IMR-90 (cell line): ENCODE results near the gene PTGS1. TPM values are rescaled to one million over a fixed set of nuclear protein-coding genes. Genes with fewer than 3 reads are reported as not detected.

Experiments used
- ATAC-seq: fragments of 200-7000 bp; cut with Tn5 transposase; 2 replicates; pipeline ENCODE4 v1.9.1; 2020; ENCODE audit warnings: low read depth, mild to moderate bottlenecking, moderate library complexity
- BruUV-seq: library from RNA; stranded (reverse); fragments of 400-500 nt; replicated peaks from 2 replicates; lab custom pipeline; 2021; lab: Mats Ljungman, UMichigan
- CTCF ChIA-PET: fragments of 300-600 bp; formaldehyde crosslinking; extraction: SDS; loops from one replicate; lab custom pipeline; 2021; ENCODE audit warnings: antibody characterized with exemption; lab: Yijun Ruan, JAX
- POLR2A ChIA-PET: fragments of 300-600 bp; sonication (Branson Sonifier 250); formaldehyde crosslinking; loops from one replicate; lab custom pipeline; 2022; ENCODE audit warnings: antibody characterized with exemption; ENCODE audit not compliant: unreplicated experiment; lab: Charles Lee
- DNase-seq: peaks from one replicate; pipeline ENCODE4 v3.0.0; 2013
- H2AFZ ChIP-seq: replicated peaks from 2 replicates; pipeline ENCODE3; 2013; ENCODE audit warnings: low read length, mild to moderate bottlenecking; ENCODE audit not compliant: poor library complexity
- H2AK5ac ChIP-seq: 2 replicates; pipeline ENCODE4 v1.6.1; 2013; ENCODE audit warnings: low read depth, low read length, inconsistent platforms
- H2AK9ac ChIP-seq: replicated peaks from 2 replicates; pipeline ENCODE3; 2013; ENCODE audit warnings: mild to moderate bottlenecking, low read depth, low read length, moderate library complexity; ENCODE audit not compliant: poor library complexity
- H2BK120ac ChIP-seq: 2 replicates; pipeline ENCODE4 v1.6.1; 2013; ENCODE audit warnings: low read depth, low read length, inconsistent platforms
- H2BK15ac ChIP-seq: 3 replicates; pipeline ENCODE4 v1.6.1; 2013; ENCODE audit warnings: low read depth, low read length, inconsistent platforms
- H2BK20ac ChIP-seq: 2 replicates; pipeline ENCODE4 v1.6.1; 2013; ENCODE audit warnings: low read depth, mild to moderate bottlenecking, inconsistent platforms, low read length, moderate library complexity
- H2BK5ac ChIP-seq: 2 replicates; pipeline ENCODE4 v1.6.1; 2013; ENCODE audit warnings: mild to moderate bottlenecking, low read depth, low read length, inconsistent platforms; ENCODE audit not compliant: poor library complexity, severe bottlenecking
- H3K14ac ChIP-seq: replicated peaks from 2 replicates; pipeline ENCODE4 v1.6.1; 2013; ENCODE audit warnings: low read depth, low read length, inconsistent platforms
- H3K18ac ChIP-seq: 2 replicates; pipeline ENCODE4 v1.6.1; 2013; ENCODE audit warnings: low read depth, low read length, control low read depth
- H3K23ac ChIP-seq: 2 replicates; pipeline ENCODE4 v1.6.1; 2013; ENCODE audit warnings: low read depth, low read length, inconsistent platforms
- H3K27ac ChIP-seq: 2 replicates; pipeline ENCODE4 v1.5.1; 2013; ENCODE audit warnings: mild to moderate bottlenecking, control low read depth, low read length; ENCODE audit not compliant: insufficient read depth
- H3K27me3 ChIP-seq: 2 replicates; pipeline ENCODE4 v1.6.1; 2013; ENCODE audit warnings: low read length; ENCODE audit not compliant: control insufficient read depth, insufficient read depth
- H3K36me3 ChIP-seq: 2 replicates; pipeline ENCODE4 v1.6.1; 2013; ENCODE audit warnings: low read length, mixed read lengths; ENCODE audit not compliant: control insufficient read depth, insufficient read depth
- H3K4ac ChIP-seq: 2 replicates; pipeline ENCODE4 v1.6.1; 2013; ENCODE audit warnings: low read depth, low read length, inconsistent platforms
- H3K4me1 ChIP-seq: 2 replicates; pipeline ENCODE4 v1.6.1; 2013; ENCODE audit warnings: low read length, mixed read lengths; ENCODE audit not compliant: control insufficient read depth, insufficient read depth
- H3K4me2 ChIP-seq: 2 replicates; pipeline ENCODE4 v1.6.1; 2013; ENCODE audit warnings: low read depth, mild to moderate bottlenecking, control low read depth, low read length, moderate library complexity
- H3K4me3 ChIP-seq: 2 replicates; pipeline ENCODE4 v1.5.1; 2013; ENCODE audit warnings: low read depth, mild to moderate bottlenecking, control low read depth, low read length, moderate library complexity; ENCODE audit not compliant: insufficient read depth
- H3K56ac ChIP-seq: 2 replicates; pipeline ENCODE4 v1.6.1; 2013; ENCODE audit warnings: low read length, inconsistent platforms; ENCODE audit not compliant: insufficient read depth; ENCODE audit errors: extremely low read depth
- H3K79me1 ChIP-seq, 2 experiments: 2 replicates each; pipeline ENCODE4 v1.6.1; 2013; ENCODE audit warnings: low read length in 2 of 2, inconsistent platforms in 1 of 2, low read depth in 1 of 2
- H3K9ac ChIP-seq: 2 replicates; pipeline ENCODE4 v1.6.1; 2013; ENCODE audit warnings: low read depth, low read length, control low read depth
- H3K9me1 ChIP-seq: 2 replicates; pipeline ENCODE4 v1.6.1; 2013; ENCODE audit warnings: low read length, inconsistent platforms; ENCODE audit not compliant: insufficient read depth
- H3K9me3 ChIP-seq: 2 replicates; pipeline ENCODE4 v1.6.1; 2013; ENCODE audit warnings: low read length; ENCODE audit not compliant: control insufficient read depth, insufficient read depth
- H4K20me1 ChIP-seq: 2 replicates; pipeline ENCODE4 v1.6.1; 2013; ENCODE audit warnings: low read length, inconsistent platforms; ENCODE audit not compliant: insufficient read depth
- H4K5ac ChIP-seq: 2 replicates; pipeline ENCODE4 v1.6.1; 2013; ENCODE audit warnings: mild to moderate bottlenecking, low read depth, low read length, control low read depth
- H4K8ac ChIP-seq, 2 experiments: 2 replicates each; pipeline ENCODE4 v1.6.1; 2013; ENCODE audit warnings: low read depth in 2 of 2, low read length in 2 of 2, control low read depth in 1 of 2, inconsistent platforms in 1 of 2
- H4K91ac ChIP-seq: 2 replicates; pipeline ENCODE4 v1.6.1; 2013; ENCODE audit warnings: low read depth, low read length, inconsistent platforms; ENCODE audit not compliant: insufficient read depth
- BHLHE40 ChIP-seq: fragments of 150-350 bp; IDR thresholded peaks from 2 replicates; pipeline ENCODE4 v1.6.1; 2016; ENCODE audit warnings: mild to moderate bottlenecking, low read depth, low read length
- CEBPB ChIP-seq: IDR thresholded peaks from 2 replicates; pipeline ENCODE4 v1.6.1; 2012; ENCODE audit warnings: low read depth, low read length, improper control_type of control experiment
- CHD1 ChIP-seq: IDR thresholded peaks from 2 replicates; pipeline ENCODE4 v1.6.1; 2012; ENCODE audit warnings: low read depth, low read length, improper control_type of control experiment
- CTCF ChIP-seq: conservative IDR thresholded peaks from 2 replicates; pipeline ENCODE4 v1.5.1; 2012; ENCODE audit warnings: mild to moderate bottlenecking, low read depth, low read length, improper control_type of control experiment
- ELK1 ChIP-seq: fragments of 150-350 bp; IDR thresholded peaks from 2 replicates; pipeline ENCODE4 v1.6.1; 2016; ENCODE audit warnings: low read depth, mild to moderate bottlenecking, low read length, moderate library complexity, borderline replicate concordance
- FOS ChIP-seq: fragments of 150-350 bp; IDR thresholded peaks from 2 replicates; pipeline ENCODE4 v1.6.1; 2016; ENCODE audit warnings: low read depth, low read length
- MAFK ChIP-seq: IDR thresholded peaks from 2 replicates; pipeline ENCODE4 v1.6.1; 2012; ENCODE audit warnings: low read depth, low read length, improper control_type of control experiment
- MAZ ChIP-seq: IDR thresholded peaks from 2 replicates; pipeline ENCODE4 v1.6.1; 2012; ENCODE audit warnings: low read depth, mild to moderate bottlenecking, low read length, improper control_type of control experiment, moderate library complexity, borderline replicate concordance
- MXI1 ChIP-seq: IDR thresholded peaks from 2 replicates; pipeline ENCODE4 v1.6.1; 2012; ENCODE audit warnings: low read depth, mild to moderate bottlenecking, low read length, moderate library complexity, borderline replicate concordance
- NFE2L2 ChIP-seq: fragments of 150-350 bp; IDR thresholded peaks from 2 replicates; pipeline ENCODE4 v1.6.1; 2016; ENCODE audit warnings: low read depth, mild to moderate bottlenecking, low read length
- POLR2A ChIP-seq: IDR thresholded peaks from 2 replicates; pipeline ENCODE4 v1.6.1; 2012; ENCODE audit warnings: mild to moderate bottlenecking, low read depth, low read length
- RAD21 ChIP-seq: IDR thresholded peaks from 2 replicates; pipeline ENCODE4 v1.6.1; 2012; ENCODE audit warnings: low read length, improper control_type of control experiment
- RCOR1 ChIP-seq: IDR thresholded peaks from 2 replicates; pipeline ENCODE4 v1.6.1; 2012; ENCODE audit warnings: mild to moderate bottlenecking, low read length, improper control_type of control experiment; ENCODE audit not compliant: insufficient replicate concordance
- RFX5 ChIP-seq: IDR thresholded peaks from 2 replicates; pipeline ENCODE4 v1.8.0; 2012; ENCODE audit warnings: low read depth, mild to moderate bottlenecking, low read length, moderate library complexity
- SMC3 ChIP-seq: fragments of 150-350 bp; IDR thresholded peaks from 2 replicates; pipeline ENCODE4 v1.6.1; 2016; ENCODE audit warnings: low read depth, mild to moderate bottlenecking, antibody characterized with exemption, low read length, moderate library complexity
- USF2 ChIP-seq: fragments of 150-350 bp; IDR thresholded peaks from 2 replicates; pipeline ENCODE4 v1.6.1; 2017; ENCODE audit warnings: mild to moderate bottlenecking, antibody characterized with exemption, low read length, low read depth
- WGBS, 2 experiments: methylation state at CpG; one replicate each; pipeline versions ENCODE4 v1.1.5 to v1.1.7; 2013; ENCODE audit warnings: missing lambda C conversion rate in 2 of 2; ENCODE audit not compliant: insufficient read length in 1 of 2; ENCODE audit errors: extremely low coverage in 2 of 2; 5-methylcytosine and 5-hydroxymethylcytosine counted together
- dilution Hi-C: fragments of 300-500 bp; cut with HindIII; formaldehyde crosslinking; loops from one replicate; pipeline ENCODE4 v1.14.3; 2018; ENCODE audit warnings: low sequenced_read_pairs; ENCODE audit not compliant: unreplicated experiment
- in situ Hi-C: fragments of 300-500 bp; cut with MboI; formaldehyde crosslinking; loops from 3 replicates; pipeline ENCODE4 v1.14.3; 2019; ENCODE audit warnings: low sequenced_read_pairs, inconsistent platforms, mixed read lengths
- intact Hi-C: fragments of 100-400 bp; cut with micrococcal nuclease; formaldehyde crosslinking; loops from 2 replicates; pipeline ENCODE4 v1.10.0; 2022
- polyA plus RNA-seq, 3 experiments: library from polyadenylated mRNA; depleted of rRNA; stranded (reverse); fragments of >200 nt; gene quantifications; 2 replicates each; pipeline ENCODE4 v1.2.3, GENCODE V29; 2012; ENCODE audit warnings: low replicate concordance in 1 of 3
- total RNA-seq: library from RNA; depleted of rRNA; stranded (reverse); fragments of >200 nt; gene quantifications from 2 replicates; pipeline ENCODE4 v1.2.3, GENCODE V29; 2012

Gene PTGS1
- total and polyA plus RNA-seq, 2 of the 4 experiments (the other 2 are of a cell fraction): 24.7 to 38.3 TPM

GRCh38 chr9:122348791-122349190 lies 22.0 kb upstream of the PTGS1 start:
- Histone ChIP-seq H3K4ac (peak overlapping the region; percentile 20; the same call in 1 of the 2 replicates), H2AK9ac (no peak overlapping the region), H4K5ac (no peak overlapping the region), H3K4me3 (no peak overlapping the region), H4K20me1 (no peaks in the 10 kb centered on the region), H3K18ac (no peak overlapping the region), H3K4me1 (peaks cover 6% of the 10 kb centered on the region), H3K79me1 (no peaks in the 10 kb centered on the region), H2BK120ac (no peak overlapping the region), H2BK20ac (no peak overlapping the region), H3K27me3 (no peaks in the 10 kb centered on the region), H2BK15ac (no peak overlapping the region), H3K56ac (no peak overlapping the region), H3K23ac (no peak overlapping the region), H3K9me3 (no peaks in the 10 kb centered on the region), H3K9ac (no peak overlapping the region), H3K9me1 (no peaks in the 10 kb centered on the region), H3K36me3 (no peaks in the 10 kb centered on the region), H3K4me2 (no peak overlapping the region), H3K14ac (no peak overlapping the region), H3K27ac (no peak overlapping the region), H2BK5ac (no peak overlapping the region), H4K8ac (no peak overlapping the region), H2AK5ac (0 out of 2 replicates have a peak overlapping the region, but pooled peaks have one; percentile 58), H2AFZ (no peak overlapping the region), H4K91ac (no peak overlapping the region)
- ChIA-PET POLR2A (no interaction called here), CTCF (interaction anchor here (2.6 kb wide), 1 partner anchor 250 kb away, joined by 19 read pairs; no protein-coding TSS in a partner anchor)
- no CpG with 5 or more reads among the region's 2 CpGs for WGBS, 2 experiments
- intact Hi-C loops: no loop called here
- no peak for TF ChIP-seq MXI1
- TF ChIP-seq CTCF: no peak
- no peak for TF ChIP-seq POLR2A
- no peak for TF ChIP-seq NFE2L2
- no peak for TF ChIP-seq SMC3
- no peak for TF ChIP-seq ELK1
- TF ChIP-seq CEBPB: no peak
- no peak for TF ChIP-seq RAD21
- no peak for TF ChIP-seq BHLHE40
- TF ChIP-seq RFX5: no peak
- TF ChIP-seq FOS: no peak
- TF ChIP-seq CHD1: no peak
- no peak for TF ChIP-seq USF2
- no peak for TF ChIP-seq MAFK
- TF ChIP-seq RCOR1: no peak
- TF ChIP-seq MAZ: no peak
- dilution Hi-C loops: no loop called here
- ATAC-seq: no peak
- BruUV-seq: no TSS peak
- DNase-seq: no peak
- in situ Hi-C loops: no loop called here
